Trophoblast cell (in vitro differentiated cells and primary cell): ENCODE measurements around the gene INO80.
"Not testable (repeated sequence)": the region's sequence is repeated elsewhere in the genome, so short reads cannot be mapped to it uniquely, and the experiment has no call there.

ENCODE experiments used
- DNase-seq, 2 donors: peaks; one replicate each; pipeline ENCODE4 v3.0.0-alpha.2; 2016
- H2AFZ ChIP-seq: 2 replicates; pipeline ENCODE4 v1.6.1; 2013; ENCODE audit warnings: low read length, moderate library complexity, mild to moderate bottlenecking; ENCODE audit not compliant: insufficient read depth, poor library complexity
- H2AK5ac ChIP-seq: 2 replicates; pipeline ENCODE4 v1.6.1; 2013; ENCODE audit warnings: mild to moderate bottlenecking, low read length
- H2BK120ac ChIP-seq: 2 replicates; pipeline ENCODE4 v1.6.1; 2013; ENCODE audit warnings: low read length, mild to moderate bottlenecking, moderate library complexity; ENCODE audit not compliant: insufficient read depth, poor library complexity
- H2BK12ac ChIP-seq: 2 replicates; pipeline ENCODE4 v1.6.1; 2013; ENCODE audit warnings: mild to moderate bottlenecking, low read length, moderate library complexity
- H2BK5ac ChIP-seq: 2 replicates; pipeline ENCODE4 v1.6.1; 2013; ENCODE audit warnings: low read length, low read depth, moderate library complexity, mild to moderate bottlenecking; ENCODE audit not compliant: poor library complexity
- H3K14ac ChIP-seq: 2 replicates; pipeline ENCODE4 v1.6.1; 2013; ENCODE audit warnings: mild to moderate bottlenecking, low read length
- H3K18ac ChIP-seq: 2 replicates; pipeline ENCODE4 v1.6.1; 2013; ENCODE audit warnings: mild to moderate bottlenecking, low read length
- H3K23ac ChIP-seq: 2 replicates; pipeline ENCODE4 v1.6.1; 2013; ENCODE audit warnings: low read length
- H3K27ac ChIP-seq: 2 replicates; pipeline ENCODE4 v1.5.1; 2013; ENCODE audit warnings: low read depth, mild to moderate bottlenecking, inconsistent platforms, low read length, moderate library complexity
- H3K27me3 ChIP-seq: 2 replicates; pipeline ENCODE4 v1.6.1; 2013; ENCODE audit warnings: inconsistent platforms, mild to moderate bottlenecking, low read length, moderate library complexity; ENCODE audit not compliant: insufficient read depth
- H3K36me3 ChIP-seq, 2 experiments: 1 replicate in 1 of 2; 2 replicates in 1 of 2; pipeline ENCODE4 v1.6.1; 2013; ENCODE audit warnings: low read length in 2 of 2, mild to moderate bottlenecking in 2 of 2, moderate library complexity in 1 of 2; ENCODE audit not compliant: insufficient read depth in 2 of 2, control insufficient read depth in 1 of 2
- H3K4ac ChIP-seq: 2 replicates; pipeline ENCODE4 v1.6.1; 2013; ENCODE audit warnings: low read depth, mild to moderate bottlenecking, low read length, moderate library complexity
- H3K4me1 ChIP-seq, 2 experiments: 1 replicate in 1 of 2; 2 replicates in 1 of 2; pipeline ENCODE4 v1.6.1; 2013; ENCODE audit warnings: low read length in 2 of 2, mild to moderate bottlenecking in 2 of 2, moderate library complexity in 1 of 2; ENCODE audit not compliant: insufficient read depth in 2 of 2, control insufficient read depth in 1 of 2
- H3K4me2 ChIP-seq: 2 replicates; pipeline ENCODE4 v1.6.1; 2013; ENCODE audit warnings: inconsistent platforms, mild to moderate bottlenecking, low read length, moderate library complexity
- H3K4me3 ChIP-seq: 2 replicates; pipeline ENCODE4 v1.5.1; 2013; ENCODE audit warnings: mild to moderate bottlenecking, low read depth, low read length, inconsistent platforms
- H3K79me1 ChIP-seq: one replicate; pipeline ENCODE4 v1.6.1; 2013; ENCODE audit warnings: low read length
- H3K79me2 ChIP-seq: 2 replicates; pipeline ENCODE4 v1.6.1; 2013; ENCODE audit warnings: low read length, mild to moderate bottlenecking; ENCODE audit not compliant: control insufficient read depth, insufficient read depth, poor library complexity
- H3K9ac ChIP-seq: 2 replicates; pipeline ENCODE4 v1.6.1; 2013; ENCODE audit warnings: mild to moderate bottlenecking, low read length
- H3K9me3 ChIP-seq: 2 replicates; pipeline ENCODE4 v1.6.1; 2013; ENCODE audit warnings: low read depth, mild to moderate bottlenecking, control low read depth, inconsistent platforms, low read length; ENCODE audit not compliant: insufficient read depth
- H4K12ac ChIP-seq: 2 replicates; pipeline ENCODE4 v1.6.1; 2013; ENCODE audit warnings: low read depth, mild to moderate bottlenecking, low read length, moderate library complexity
- H4K8ac ChIP-seq: 2 replicates; pipeline ENCODE4 v1.6.1; 2013; ENCODE audit warnings: low read depth, mild to moderate bottlenecking, low read length, moderate library complexity
- H4K91ac ChIP-seq: one replicate; pipeline ENCODE4 v1.6.1; 2013; ENCODE audit warnings: low read depth, mild to moderate bottlenecking, low read length, moderate library complexity
- whole genome bisulfite sequencing: extraction: QIAGEN DNeasy Blood & Tissue Kit; methylation state at CpG from one replicate; pipeline ENCODE4 v1.1.7; 2013; ENCODE audit warnings: missing lambda C conversion rate; ENCODE audit not compliant: insufficient read length, insufficient coverage; ENCODE audit errors: extremely low coverage; 5-methylcytosine and 5-hydroxymethylcytosine counted together

The INO80 gene

DNA sequence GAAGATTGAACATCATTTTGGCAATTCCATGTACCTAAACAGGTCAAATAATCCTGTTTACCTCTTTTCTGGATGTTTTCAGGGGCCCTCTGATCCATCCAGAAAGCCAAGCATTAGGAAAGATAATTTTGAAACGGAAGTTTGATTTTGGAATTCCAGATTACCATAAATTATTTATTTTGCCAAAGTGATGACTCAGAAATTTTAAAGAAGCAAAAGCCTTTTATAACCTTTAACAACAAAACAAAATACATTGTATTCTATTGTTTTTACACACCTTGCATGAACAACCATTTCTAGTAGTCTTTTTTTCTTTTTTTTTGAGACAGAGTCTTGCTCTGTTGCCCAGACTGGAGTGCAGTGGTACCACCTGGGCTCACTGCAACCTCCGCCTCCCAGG, 32.0 kb upstream of the INO80 start:
- H2AFZ ChIP-seq: no peak overlapping the region
- H2BK12ac ChIP-seq: no peak overlapping the region
- no peak overlapping the region for H2BK5ac ChIP-seq
- H3K36me3 ChIP-seq: no peaks in the 10 kb centered on the region
- H3K27me3 ChIP-seq: no peaks in the 10 kb centered on the region
- WGBS: no CpG with 5 or more reads among the region's 2 CpGs
- H3K79me1 ChIP-seq: no peaks in the 10 kb centered on the region
- peaks cover 4% of the 10 kb centered on the region for H3K9me3 ChIP-seq
- H3K18ac ChIP-seq: no peak overlapping the region
- no peak overlapping the region for H3K27ac ChIP-seq
- no peak overlapping the region for H4K12ac ChIP-seq
- no peak overlapping the region for H2AK5ac ChIP-seq
- no peak overlapping the region for H4K8ac ChIP-seq
- H3K79me2 ChIP-seq: no peaks in the 10 kb centered on the region
- no peak overlapping the region for H3K23ac ChIP-seq
- H3K4me3 ChIP-seq: no peak overlapping the region
- no peak overlapping the region for H3K14ac ChIP-seq
- H2BK120ac ChIP-seq: no peak overlapping the region
- H4K91ac ChIP-seq: no peak overlapping the region
- H3K4me1 ChIP-seq: no peaks in the 10 kb centered on the region
- H3K4me2 ChIP-seq: no peak overlapping the region
- H3K4ac ChIP-seq: no peak overlapping the region
- no peak overlapping the region for H3K9ac ChIP-seq
- DNase-seq: no peak

DNA sequence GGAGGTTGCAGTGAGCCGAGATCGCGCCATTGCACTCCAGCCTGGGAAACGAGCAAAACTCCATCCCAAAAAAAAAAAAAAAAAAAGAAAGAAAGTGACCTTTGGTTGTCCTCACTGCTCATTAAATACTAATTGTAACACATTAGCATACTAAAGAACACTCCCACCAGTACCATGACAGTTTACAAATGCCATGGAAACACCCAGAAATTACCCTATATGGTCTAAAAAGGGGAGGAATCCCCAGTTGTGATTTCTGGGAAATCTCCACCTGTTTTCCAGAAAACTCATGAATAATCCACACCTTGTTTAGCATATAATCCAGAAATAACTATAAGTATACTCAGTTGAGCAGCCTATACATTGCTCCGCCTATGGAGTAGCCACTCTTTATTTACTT, 23.5 kb upstream of the INO80 start:
- Histone ChIP-seq H3K4ac (no peak overlapping the region), H3K27me3 (no peaks in the 10 kb centered on the region), H3K9ac (no peak overlapping the region), H4K91ac (no peak overlapping the region), H4K12ac (no peak overlapping the region), H2BK5ac (no peak overlapping the region), H3K18ac (no peak overlapping the region), H3K23ac (no peak overlapping the region), H4K8ac (no peak overlapping the region), H3K14ac (no peak overlapping the region), H2AFZ (no peak overlapping the region), H3K79me1 (peaks cover 2% of the 10 kb centered on the region), H3K79me2 (no peaks in the 10 kb centered on the region), H2BK12ac (no peak overlapping the region), H3K36me3 (no peaks in the 10 kb centered on the region), H3K4me3 (no peak overlapping the region), H3K27ac (no peak overlapping the region), H3K4me1 (peaks cover 4 to 5% of the 10 kb centered on the region in 2 experiments), H2AK5ac (no peak overlapping the region), H3K4me2 (no peak overlapping the region), H2BK120ac (peak overlapping the region; percentile 22), H3K9me3 (no peaks in the 10 kb centered on the region)
- no CpG with 5 or more reads among the region's 5 CpGs for WGBS
- DNase-seq: no peak

DNA sequence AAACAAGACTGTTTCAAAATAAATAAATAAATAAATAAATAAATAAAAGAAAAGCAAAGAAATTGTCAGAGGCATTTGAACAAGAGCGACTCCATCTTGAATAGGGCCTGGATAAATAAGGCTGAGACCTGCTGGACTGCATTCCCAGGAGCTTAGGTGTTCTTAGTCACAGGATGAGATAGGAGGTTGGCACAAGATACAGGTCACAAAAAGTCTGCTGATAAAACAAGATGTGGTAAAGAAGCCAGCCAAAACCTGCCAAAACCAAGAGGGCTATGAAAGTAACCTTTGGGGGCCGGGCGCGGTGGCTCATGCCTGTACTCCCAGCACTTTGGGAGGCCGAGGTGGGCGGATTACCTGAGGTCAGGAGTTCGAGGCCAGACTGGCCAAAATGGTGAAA, 23.0 kb upstream of the INO80 start:
- not testable (repeated sequence) for H3K27ac ChIP-seq, H3K4me1 ChIP-seq, H2AFZ ChIP-seq, H2BK5ac ChIP-seq, H3K4me3 ChIP-seq, H3K23ac ChIP-seq, H3K79me2 ChIP-seq, H3K4me2 ChIP-seq, H4K12ac ChIP-seq, H3K14ac ChIP-seq, H3K18ac ChIP-seq, H3K79me1 ChIP-seq, H3K9ac ChIP-seq, H3K36me3 ChIP-seq, H3K27me3 ChIP-seq, H3K9me3 ChIP-seq, H2AK5ac ChIP-seq, H3K4ac ChIP-seq
- peak overlapping the region; percentile 49 for H2BK12ac ChIP-seq
- WGBS: no CpG with 5 or more reads among the region's 7 CpGs
- H2BK120ac ChIP-seq: peak overlapping the region; percentile 22
- peak; percentile 53 to 69 for DNase-seq
- peak overlapping the region; percentile 55 for H4K91ac ChIP-seq
- peak overlapping the region; percentile 28 for H4K8ac ChIP-seq

DNA sequence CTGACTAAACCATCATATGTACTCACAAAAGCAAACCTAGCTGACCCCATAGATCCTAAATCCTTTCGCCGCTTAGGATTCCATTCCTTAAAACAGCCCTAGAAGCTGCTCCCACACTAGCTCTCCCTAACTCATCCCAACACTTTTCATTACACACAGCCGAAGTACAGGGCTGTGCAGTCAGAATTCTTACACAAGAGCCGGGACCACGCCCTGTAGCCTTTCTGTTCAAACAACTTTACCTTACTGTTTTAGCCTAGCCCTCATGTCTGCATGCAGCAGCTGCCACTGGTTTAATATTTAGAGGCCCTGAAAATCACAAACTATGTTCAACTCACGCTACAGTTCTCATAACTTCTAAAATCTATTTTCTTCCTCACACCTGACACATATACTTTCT, 19.5 kb upstream of the INO80 start:
- DNase-seq: peak in 1 of 2 donors; percentile 5
- not testable (repeated sequence) for H3K79me1 ChIP-seq, H4K12ac ChIP-seq, H3K4ac ChIP-seq, H4K8ac ChIP-seq, H2BK120ac ChIP-seq, H3K36me3 ChIP-seq, H2AK5ac ChIP-seq, H3K27me3 ChIP-seq, H3K27ac ChIP-seq, H3K4me3 ChIP-seq, H2AFZ ChIP-seq, H3K18ac ChIP-seq, H3K14ac ChIP-seq, H4K91ac ChIP-seq, H3K23ac ChIP-seq, H3K9ac ChIP-seq, H2BK5ac ChIP-seq, H3K4me2 ChIP-seq, H2BK12ac ChIP-seq, H3K9me3 ChIP-seq, H3K4me1 ChIP-seq, H3K79me2 ChIP-seq
- no CpG with 5 or more reads among the region's 6 CpGs for WGBS
